K562 (cell line): ENCODE results near the gene TXNL1. TPM values are rescaled to one million over a fixed set of nuclear protein-coding genes. Genes with fewer than 3 reads are reported as not detected.

Source experiments
- ATAC-seq: fragments of 200-7000 bp; cut with Tn5 transposase; 3 replicates; pipeline ENCODE4 v1.9.1; 2020; ENCODE audit warnings: moderate library complexity
- BruUV-seq: library from RNA; stranded (reverse); fragments of 400-500 nt; replicated peaks from 2 replicates; lab custom pipeline; 2021; lab: Mats Ljungman, UMichigan
- CTCF ChIA-PET: fragments of 300-600 bp; formaldehyde crosslinking; extraction: SDS; loops from one replicate; lab custom pipeline; 2021; ENCODE audit warnings: low intra/inter-chr PET ratio; lab: Yijun Ruan, JAX
- POLR2A ChIA-PET: fragments of 300-600, 350-650 bp; sonication (Branson Sonifier 250); formaldehyde crosslinking; extraction: SDS; loops from one replicate; lab custom pipeline; 2021; ENCODE audit warnings: antibody characterized with exemption, inconsistent platforms; lab: Yijun Ruan, JAX
- DNase-seq, 4 experiments: peaks; one replicate each; pipeline versions ENCODE4 v3.0.0 to v3.0.0-alpha.2; 2011 to 2018; ENCODE audit warnings: low spot score in 3 of 4, mixed read lengths in 3 of 4; ENCODE audit errors: extremely low read depth in 1 of 4
- FAIRE-seq: peaks from 2 replicates; lab custom pipeline; 2011; peaks lifted over from hg19 to GRCh38; lab: Jason Lieb, UNC
- H2AFZ ChIP-seq: 2 replicates; pipeline ENCODE4 v1.6.0; 2011; ENCODE audit warnings: low read depth, low read length, control low read depth, inconsistent platforms
- H3K27ac ChIP-seq: fragments of 200-600 bp; 3 replicates; pipeline ENCODE4 v1.8.0; 2011; ENCODE audit warnings: low read depth, mild to moderate bottlenecking, control low read depth, inconsistent platforms, low read length, moderate library complexity, mixed read lengths; ENCODE audit errors: extremely low read depth
- H3K27me3 ChIP-seq, 2 experiments: fragments of 300-600 bp in 1 of 2; 2 replicates in 1 of 2; 3 replicates in 1 of 2; pipeline versions ENCODE4 v1.6.0 to v1.8.0; 2011; ENCODE audit warnings: inconsistent platforms in 2 of 2, low read length in 2 of 2, mild to moderate bottlenecking in 1 of 2, mixed read lengths in 1 of 2, moderate library complexity in 1 of 2; ENCODE audit not compliant: control insufficient read depth in 2 of 2, insufficient read depth in 2 of 2
- H3K36me3 ChIP-seq: fragments of 300-600 bp; 3 replicates; pipeline ENCODE4 v1.8.0; 2011; ENCODE audit warnings: mild to moderate bottlenecking, low read length, inconsistent platforms; ENCODE audit not compliant: control insufficient read depth, insufficient read depth
- H3K4me1 ChIP-seq, 2 experiments: fragments of 200-600 bp in 1 of 2; replicated peaks in 1 of 2; 2 replicates in 1 of 2; 3 replicates in 1 of 2; pipeline versions ENCODE4 v1.5.1 to v1.8.0; 2011; ENCODE audit warnings: inconsistent platforms in 2 of 2, low read length in 2 of 2, mild to moderate bottlenecking in 1 of 2, mixed read lengths in 1 of 2, moderate library complexity in 1 of 2; ENCODE audit not compliant: control insufficient read depth in 2 of 2, insufficient read depth in 2 of 2
- H3K4me2 ChIP-seq: 2 replicates; pipeline ENCODE4 v1.6.1; 2011; ENCODE audit warnings: low read length, control low read depth, inconsistent platforms, mixed read lengths; ENCODE audit not compliant: insufficient read depth
- H3K4me3 ChIP-seq: fragments of 200-600 bp; sonication (generic), shearing (Covaris generic); 2 replicates; pipeline ENCODE4 v1.5.1; 2016; ENCODE audit warnings: control low read depth, inconsistent platforms
- H3K79me2 ChIP-seq: fragments of 200-600 bp; 3 replicates; pipeline ENCODE4 v1.8.0; 2011; ENCODE audit warnings: low read length, inconsistent platforms; ENCODE audit not compliant: control insufficient read depth, insufficient read depth
- H3K9ac ChIP-seq, 2 experiments: 2 replicates each; pipeline versions ENCODE4 v1.6.0 to v1.6.1; 2011; ENCODE audit warnings: low read depth in 2 of 2, low read length in 2 of 2, control low read depth in 1 of 2, inconsistent platforms in 1 of 2, mild to moderate bottlenecking in 1 of 2, mixed read lengths in 1 of 2; ENCODE audit not compliant: insufficient read depth in 1 of 2
- H3K9me1 ChIP-seq: one replicate; pipeline ENCODE4 v1.6.0; 2011; ENCODE audit warnings: inconsistent platforms, mild to moderate bottlenecking, low read length, moderate library complexity; ENCODE audit not compliant: control insufficient read depth, insufficient read depth
- H3K9me3 ChIP-seq: replicated peaks from 2 replicates; pipeline ENCODE4 v1.5.1; 2011; ENCODE audit warnings: low read depth, low read length, inconsistent platforms; ENCODE audit not compliant: control insufficient read depth, insufficient read depth
- H4K20me1 ChIP-seq: replicated peaks from 2 replicates; pipeline ENCODE4 v1.6.1; 2011; ENCODE audit warnings: low read length, inconsistent platforms, mixed read lengths; ENCODE audit not compliant: control insufficient read depth, insufficient read depth
- BMI1 ChIP-seq: fragments of 150-350 bp; IDR thresholded peaks from 2 replicates; pipeline ENCODE4 v1.6.1; 2014; ENCODE audit warnings: low read length
- ILK ChIP-seq: fragments of 450-650 bp; IDR thresholded peaks from 2 replicates; pipeline ENCODE4 v1.6.1; 2016; ENCODE audit warnings: missing genetic modification characterization, low read depth, mild to moderate bottlenecking, missing compliant biosample characterization, moderate library complexity, borderline replicate concordance
- MAZ ChIP-seq, 2 experiments: fragments of 450-650 bp in 1 of 2; sonication (generic) in 1 of 2; formaldehyde crosslinking; IDR thresholded peaks in 1 of 2; conservative IDR thresholded peaks in 1 of 2; 2 replicates each; pipeline versions ENCODE4 v1.4.0 to v1.5.0; 2020; ENCODE audit warnings: mild to moderate bottlenecking in 1 of 2, missing genetic modification reagents in 1 of 2
- MTA2 ChIP-seq: fragments of 450-650 bp; IDR thresholded peaks from 2 replicates; pipeline ENCODE4 v1.6.1; 2016; ENCODE audit warnings: low read depth
- NCOR1 ChIP-seq: fragments of 450-650 bp; IDR thresholded peaks from 2 replicates; pipeline ENCODE4 v1.6.1; 2016; ENCODE audit warnings: mild to moderate bottlenecking, moderate library complexity
- NFATC3 ChIP-seq: fragments of 450-650 bp; IDR thresholded peaks from 2 replicates; pipeline ENCODE4 v1.6.1; 2017; ENCODE audit warnings: mild to moderate bottlenecking
- PCBP1 ChIP-seq: fragments of 200-400 bp; formaldehyde crosslinking; IDR thresholded peaks from 2 replicates; pipeline ENCODE4 v1.6.1; 2018; ENCODE audit warnings: mild to moderate bottlenecking, low read depth, low read length; ENCODE audit not compliant: poor library complexity, severe bottlenecking
- PYGO2 ChIP-seq: fragments of 450-650 bp; IDR thresholded peaks from 2 replicates; pipeline ENCODE4 v1.6.1; 2016; ENCODE audit warnings: mild to moderate bottlenecking, missing genetic modification characterization, moderate library complexity, missing compliant biosample characterization
- ZNF165 ChIP-seq: fragments of 250-450 bp; sonication (Bioruptor Pico); IDR thresholded peaks from 2 replicates; pipeline ENCODE4 v1.4.0; 2020; ENCODE audit warnings: borderline replicate concordance
- ZNF384 ChIP-seq: IDR thresholded peaks from 2 replicates; pipeline ENCODE4 v1.6.1; 2012; ENCODE audit warnings: low read depth, low read length, improper control_type of control experiment
- ZNF584 ChIP-seq: fragments of 200-800 bp; sonication (Bioruptor generic); IDR thresholded peaks from 2 replicates; pipeline ENCODE4 v1.6.1; 2016; ENCODE audit warnings: low read depth, mild to moderate bottlenecking, missing genetic modification characterization, missing compliant biosample characterization
- WGBS: fragments of 100-300 bp; shearing (Covaris generic); methylation state at CpG from one replicate; pipeline ENCODE4 v1.1.6; 2016; ENCODE audit warnings: low coverage, mixed read lengths; ENCODE audit not compliant: insufficient coverage; ENCODE audit errors: missing lambda C conversion rate; 5-methylcytosine and 5-hydroxymethylcytosine counted together
- in situ Hi-C: fragments of 300-500 bp; cut with MboI; formaldehyde crosslinking; loops from 4 replicates; pipeline ENCODE4 v1.15.0; 2018; ENCODE audit warnings: inconsistent platforms, mixed read lengths
- intact Hi-C: fragments of 100-400 bp; cut with micrococcal nuclease; formaldehyde crosslinking; loops from 2 replicates; pipeline ENCODE4 v1.14.2; 2022
- polyA plus RNA-seq, 8 experiments: library from polyadenylated mRNA; depleted of rRNA in 4 of 8; stranded (reverse) in 5 of 8; unstranded in 3 of 8; fragments of >200 nt; fragmentation: Nextera tagmentation in 2 of 8; fragmentation: Illumina TruSeq in 1 of 8; extraction: Ambion mirVana in 2 of 8; extraction: Trizol in 1 of 8; gene quantifications; 2 replicates each; pipeline versions ENCODE4 v1.2.1 to v1.2.3, GENCODE V29; 2011 to 2014; ENCODE audit warnings: inconsistent platforms in 1 of 8, missing spikeins in 1 of 8
- total RNA-seq, 7 experiments: library from RNA; depleted of rRNA in 6 of 7; stranded (reverse); fragments of >200 nt in 6 of 7; fragmentation: Illumina TruSeq in 2 of 7; extraction: Trizol in 2 of 7; gene quantifications; 2 replicates each; pipeline versions ENCODE4 v1.2.1 to v1.2.3, GENCODE V29; 2011 to 2021; ENCODE audit warnings: low replicate concordance in 1 of 7
- TF ChIP-seq, protein P1 (sequence below): sonication (generic); formaldehyde crosslinking; IDR thresholded peaks from 2 replicates; pipeline ENCODE4 v1.8.1; 2023; ENCODE audit warnings: mild to moderate bottlenecking, missing genetic modification reagents, moderate library complexity
- TF ChIP-seq, protein P2 (sequence below), 3 experiments: fragments of 200-800 bp in 1 of 3; fragments of 250-450 bp in 1 of 3; fragments of 450-650 bp in 1 of 3; sonication (Bioruptor Pico) in 1 of 3; sonication (Bioruptor generic) in 1 of 3; formaldehyde crosslinking in 1 of 3; IDR thresholded peaks; 2 replicates each; pipeline versions ENCODE4 v1.6.1 to v1.8.0; 2016 to 2022; ENCODE audit warnings: mild to moderate bottlenecking in 2 of 3, missing genetic modification characterization in 2 of 3, missing compliant biosample characterization in 1 of 3, moderate library complexity in 1 of 3
- TF ChIP-seq, protein P3 (sequence below): fragments of 200-800 bp; sonication (Bioruptor generic); IDR thresholded peaks from 2 replicates; pipeline ENCODE4 v1.6.1; 2017; ENCODE audit warnings: missing genetic modification characterization, missing compliant biosample characterization
- TF ChIP-seq, protein P4 (sequence below): fragments of 450-650 bp; formaldehyde crosslinking; IDR thresholded peaks from 2 replicates; pipeline ENCODE4 v1.4.0; 2020; ENCODE audit warnings: mild to moderate bottlenecking

Gene TXNL1
- total and polyA plus RNA-seq, 9 of the 15 experiments (the other 6 are each of a cell fraction or from before 2014, with no cell fraction given), result 45.4 to 103 (median 65.7) TPM

DNA sequence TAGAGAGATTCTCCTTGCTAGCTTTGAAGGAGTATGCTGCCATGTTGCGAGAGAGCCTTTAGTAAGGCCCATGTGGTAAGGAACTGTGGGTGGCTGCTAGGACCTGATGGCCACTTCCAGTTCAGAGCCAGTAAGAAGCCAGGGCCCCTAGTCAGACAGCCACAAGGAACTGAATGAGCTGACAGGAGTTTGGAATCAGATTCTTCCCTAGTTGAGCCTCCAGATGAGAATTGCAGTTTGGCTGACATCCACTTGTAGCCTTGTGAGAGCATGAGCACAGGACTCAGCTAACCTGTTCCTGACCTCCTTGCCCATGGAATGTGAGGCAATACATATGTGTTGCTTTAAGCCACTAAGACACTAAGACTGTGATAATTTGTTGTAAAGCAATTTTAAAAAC lies 11.6 kb upstream of the TXNL1 start:
- DNase-seq (peak in 1 of 4 experiments; percentile 29), ATAC-seq (no peak), FAIRE-seq (peak; percentile 46)
- in situ Hi-C loops, result no loop called here
- Histone ChIP-seq H3K4me1 (peaks cover 0 to 23% of the 10 kb centered on the region in 2 experiments; a peak in 3 of 5 replicates), H3K27ac (peak overlapping the region; percentile 65), H3K4me3 (no peak overlapping the region), H3K9ac (peak overlapping the region in 1 of 2 experiments; percentile 70; a peak in 2 of 4 replicates), H2AFZ (peak overlapping the region; percentile 94), H3K27me3 (no peaks in the 10 kb centered on the region), H4K20me1 (no peaks in the 10 kb centered on the region), H3K9me1 (no peaks in the 10 kb centered on the region), H3K9me3 (no peaks in the 10 kb centered on the region), H3K36me3 (no peaks in the 10 kb centered on the region), H3K4me2 (peak overlapping the region; percentile 85), H3K79me2 (peaks cover 30% of the 10 kb centered on the region)
- CTCF ChIA-PET, result no interaction called here
- no TSS peak for BruUV-seq
- POLR2A ChIA-PET, result interaction anchor here (1.5 to 2.4 kb wide), 2 partner anchors 8 to 12 kb away, joined by 3 to 6 read pairs; partner anchors contain the start of gene TXNL1
- WGBS, result 92% methylated on average over 1 of the region's 1 CpG
- intact Hi-C loops, result loop anchor here (5.0 kb wide), 1 partner anchor 52 kb away; no protein-coding TSS in a partner anchor
- no peak for TF ChIP-seq MAZ (CRISPR knock-in tag; conservative IDR thresholded peaks at IDR 0.05 in 1 of 2, IDR thresholded peaks at IDR 0.05 in 1 of 2)
- no peak for TF ChIP-seq BMI1
- no peak for TF ChIP-seq PYGO2 (tag)
- TF ChIP-seq, protein P1, sequence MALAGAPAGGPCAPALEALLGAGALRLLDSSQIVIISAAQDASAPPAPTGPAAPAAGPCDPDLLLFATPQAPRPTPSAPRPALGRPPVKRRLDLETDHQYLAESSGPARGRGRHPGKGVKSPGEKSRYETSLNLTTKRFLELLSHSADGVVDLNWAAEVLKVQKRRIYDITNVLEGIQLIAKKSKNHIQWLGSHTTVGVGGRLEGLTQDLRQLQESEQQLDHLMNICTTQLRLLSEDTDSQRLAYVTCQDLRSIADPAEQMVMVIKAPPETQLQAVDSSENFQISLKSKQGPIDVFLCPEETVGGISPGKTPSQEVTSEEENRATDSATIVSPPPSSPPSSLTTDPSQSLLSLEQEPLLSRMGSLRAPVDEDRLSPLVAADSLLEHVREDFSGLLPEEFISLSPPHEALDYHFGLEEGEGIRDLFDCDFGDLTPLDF, result no peak
- TF ChIP-seq, protein P2, sequence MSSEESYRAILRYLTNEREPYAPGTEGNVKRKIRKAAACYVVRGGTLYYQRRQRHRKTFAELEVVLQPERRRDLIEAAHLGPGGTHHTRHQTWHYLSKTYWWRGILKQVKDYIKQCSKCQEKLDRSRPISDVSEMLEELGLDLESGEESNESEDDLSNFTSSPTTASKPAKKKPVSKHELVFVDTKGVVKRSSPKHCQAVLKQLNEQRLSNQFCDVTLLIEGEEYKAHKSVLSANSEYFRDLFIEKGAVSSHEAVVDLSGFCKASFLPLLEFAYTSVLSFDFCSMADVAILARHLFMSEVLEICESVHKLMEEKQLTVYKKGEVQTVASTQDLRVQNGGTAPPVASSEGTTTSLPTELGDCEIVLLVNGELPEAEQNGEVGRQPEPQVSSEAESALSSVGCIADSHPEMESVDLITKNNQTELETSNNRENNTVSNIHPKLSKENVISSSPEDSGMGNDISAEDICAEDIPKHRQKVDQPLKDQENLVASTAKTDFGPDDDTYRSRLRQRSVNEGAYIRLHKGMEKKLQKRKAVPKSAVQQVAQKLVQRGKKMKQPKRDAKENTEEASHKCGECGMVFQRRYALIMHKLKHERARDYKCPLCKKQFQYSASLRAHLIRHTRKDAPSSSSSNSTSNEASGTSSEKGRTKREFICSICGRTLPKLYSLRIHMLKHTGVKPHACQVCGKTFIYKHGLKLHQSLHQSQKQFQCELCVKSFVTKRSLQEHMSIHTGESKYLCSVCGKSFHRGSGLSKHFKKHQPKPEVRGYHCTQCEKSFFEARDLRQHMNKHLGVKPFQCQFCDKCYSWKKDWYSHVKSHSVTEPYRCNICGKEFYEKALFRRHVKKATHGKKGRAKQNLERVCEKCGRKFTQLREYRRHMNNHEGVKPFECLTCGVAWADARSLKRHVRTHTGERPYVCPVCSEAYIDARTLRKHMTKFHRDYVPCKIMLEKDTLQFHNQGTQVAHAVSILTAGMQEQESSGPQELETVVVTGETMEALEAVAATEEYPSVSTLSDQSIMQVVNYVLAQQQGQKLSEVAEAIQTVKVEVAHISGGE (CRISPR knock-in tag; IDR thresholded peaks at IDR 0.05), result no peak
- no peak for TF ChIP-seq ZNF584 (CRISPR knock-in tag)
- TF ChIP-seq, protein P3, sequence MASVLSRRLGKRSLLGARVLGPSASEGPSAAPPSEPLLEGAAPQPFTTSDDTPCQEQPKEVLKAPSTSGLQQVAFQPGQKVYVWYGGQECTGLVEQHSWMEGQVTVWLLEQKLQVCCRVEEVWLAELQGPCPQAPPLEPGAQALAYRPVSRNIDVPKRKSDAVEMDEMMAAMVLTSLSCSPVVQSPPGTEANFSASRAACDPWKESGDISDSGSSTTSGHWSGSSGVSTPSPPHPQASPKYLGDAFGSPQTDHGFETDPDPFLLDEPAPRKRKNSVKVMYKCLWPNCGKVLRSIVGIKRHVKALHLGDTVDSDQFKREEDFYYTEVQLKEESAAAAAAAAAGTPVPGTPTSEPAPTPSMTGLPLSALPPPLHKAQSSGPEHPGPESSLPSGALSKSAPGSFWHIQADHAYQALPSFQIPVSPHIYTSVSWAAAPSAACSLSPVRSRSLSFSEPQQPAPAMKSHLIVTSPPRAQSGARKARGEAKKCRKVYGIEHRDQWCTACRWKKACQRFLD (CRISPR knock-in tag), result no peak
- TF ChIP-seq MTA2, result no peak
- TF ChIP-seq ILK (tag), result no peak
- TF ChIP-seq PCBP1, result no peak
- TF ChIP-seq ZNF384, result no peak
- TF ChIP-seq, protein P4, sequence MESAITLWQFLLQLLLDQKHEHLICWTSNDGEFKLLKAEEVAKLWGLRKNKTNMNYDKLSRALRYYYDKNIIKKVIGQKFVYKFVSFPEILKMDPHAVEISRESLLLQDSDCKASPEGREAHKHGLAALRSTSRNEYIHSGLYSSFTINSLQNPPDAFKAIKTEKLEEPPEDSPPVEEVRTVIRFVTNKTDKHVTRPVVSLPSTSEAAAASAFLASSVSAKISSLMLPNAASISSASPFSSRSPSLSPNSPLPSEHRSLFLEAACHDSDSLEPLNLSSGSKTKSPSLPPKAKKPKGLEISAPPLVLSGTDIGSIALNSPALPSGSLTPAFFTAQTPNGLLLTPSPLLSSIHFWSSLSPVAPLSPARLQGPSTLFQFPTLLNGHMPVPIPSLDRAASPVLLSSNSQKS (CRISPR knock-in tag), result no peak
- TF ChIP-seq NCOR1, result no peak
- no peak for TF ChIP-seq ZNF165 (CRISPR knock-in tag)
- TF ChIP-seq NFATC3, result no peak
